ENCODE measurements around the gene ELL2.

ELL2 gene

GRCh38 chr5:95891499-95891898, 70.2 kb downstream of the ELL2 start:
- Histone ChIP-seq H3K9ac (ENCODE audit: low read depth, low read length) (no peak overlapping the region), H3K4me1 (ENCODE audit: insufficient read depth, low read length) (peaks cover 22% of the 10 kb centered on the region), H3K36me3 (ENCODE audit: insufficient read depth, low read length) (no peaks in the 10 kb centered on the region), H3K9me3 (ENCODE audit: control insufficient read depth, insufficient read depth, low read length) (no peaks in the 10 kb centered on the region)

GRCh38 chr5:95889076-95889475, 72.6 kb downstream of the ELL2 start:
- H3K36me3 ChIP-seq (ENCODE audit: insufficient read depth, low read length), result no peaks in the 10 kb centered on the region
- no peaks in the 10 kb centered on the region for H3K9me3 ChIP-seq (ENCODE audit: control insufficient read depth, insufficient read depth, low read length)
- no peaks in the 10 kb centered on the region for H3K4me1 ChIP-seq (ENCODE audit: insufficient read depth, low read length)
- H3K9ac ChIP-seq (ENCODE audit: low read depth, low read length), result no peak overlapping the region

- Histone ChIP-seq H3K36me3 (ENCODE audit: insufficient read depth, low read length) (no peaks in the 10 kb centered on the region), H3K4me1 (ENCODE audit: insufficient read depth, low read length) (no peaks in the 10 kb centered on the region), H3K9me3 (ENCODE audit: control insufficient read depth, insufficient read depth, low read length) (no peaks in the 10 kb centered on the region), H3K9ac (ENCODE audit: low read depth, low read length) (no peak overlapping the region)
Observed at GRCh38 chr5:95887977-95888376, 73.7 kb downstream of the ELL2 start.

DNA sequence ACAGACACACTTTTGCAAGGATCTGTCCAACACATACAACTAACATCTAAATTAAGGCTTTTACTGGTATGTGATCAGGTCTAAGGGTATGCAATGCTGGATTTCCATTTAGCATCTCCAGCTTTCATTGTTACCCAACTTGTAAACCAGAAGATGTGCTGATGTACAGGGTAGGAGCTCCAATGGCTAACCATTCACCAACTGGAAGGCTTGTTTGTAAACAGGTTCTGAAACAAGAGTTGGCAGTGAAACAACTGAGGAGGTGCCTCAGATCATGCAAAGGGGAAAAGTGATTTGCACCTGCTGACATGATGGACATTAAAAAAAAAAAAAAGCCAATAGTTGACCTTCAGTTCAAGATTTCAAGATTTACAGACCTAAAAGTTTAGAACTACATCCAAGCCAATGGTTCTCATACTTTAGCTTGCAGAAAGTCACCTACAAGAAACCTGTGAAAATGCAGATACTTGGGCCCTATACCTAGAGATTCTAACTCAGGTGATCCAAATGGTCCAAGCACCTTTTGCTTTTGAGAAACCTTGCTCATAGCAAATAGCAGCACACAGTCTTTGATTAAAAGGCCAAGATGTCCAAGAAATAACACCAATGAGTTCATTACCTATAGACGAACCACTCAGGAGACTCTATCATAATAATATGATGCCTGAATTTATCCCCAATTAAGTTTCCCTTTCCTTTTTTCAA, 75.2 kb downstream of the ELL2 start:
- H3K36me3 ChIP-seq (ENCODE audit: insufficient read depth, low read length), result no peaks in the 10 kb centered on the region
- no peaks in the 10 kb centered on the region for H3K4me1 ChIP-seq (ENCODE audit: insufficient read depth, low read length)
- no peaks in the 10 kb centered on the region for H3K9me3 ChIP-seq (ENCODE audit: control insufficient read depth, insufficient read depth, low read length)
- no peak overlapping the region for H3K9ac ChIP-seq (ENCODE audit: low read depth, low read length)

DNA sequence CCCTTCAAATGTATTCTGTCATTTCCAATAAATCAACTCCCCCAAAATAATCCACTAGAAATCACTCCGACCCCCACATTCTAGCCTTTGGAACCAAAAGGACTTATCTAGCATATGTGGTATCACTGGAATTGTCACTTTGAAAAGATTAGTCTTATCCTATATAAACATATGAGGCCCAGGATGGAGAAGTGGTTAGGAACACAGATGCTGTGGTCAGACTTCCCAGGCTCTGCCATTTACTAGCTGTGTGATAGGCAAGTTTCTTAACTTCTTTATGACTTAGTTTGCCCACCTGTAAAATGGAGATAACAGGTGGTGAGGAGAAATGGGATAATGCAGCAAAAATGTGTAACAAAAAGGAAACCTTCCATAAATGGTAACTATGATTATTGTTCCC, 77.1 kb downstream of the ELL2 start:
- H3K4me1 ChIP-seq (ENCODE audit: insufficient read depth, low read length), result no peaks in the 10 kb centered on the region
- no peak overlapping the region for H3K9ac ChIP-seq (ENCODE audit: low read depth, low read length)
- no peaks in the 10 kb centered on the region for H3K36me3 ChIP-seq (ENCODE audit: insufficient read depth, low read length)
- no peaks in the 10 kb centered on the region for H3K9me3 ChIP-seq (ENCODE audit: control insufficient read depth, insufficient read depth, low read length)

GRCh38 chr5:95884017-95884325, 77.7 kb downstream of the ELL2 start:
- H3K9ac ChIP-seq (ENCODE audit: low read depth, low read length), result no peak overlapping the region
- H3K9me3 ChIP-seq (ENCODE audit: control insufficient read depth, insufficient read depth, low read length), result no peaks in the 10 kb centered on the region
- no peaks in the 10 kb centered on the region for H3K4me1 ChIP-seq (ENCODE audit: insufficient read depth, low read length)
- no peaks in the 10 kb centered on the region for H3K36me3 ChIP-seq (ENCODE audit: insufficient read depth, low read length)

DNA sequence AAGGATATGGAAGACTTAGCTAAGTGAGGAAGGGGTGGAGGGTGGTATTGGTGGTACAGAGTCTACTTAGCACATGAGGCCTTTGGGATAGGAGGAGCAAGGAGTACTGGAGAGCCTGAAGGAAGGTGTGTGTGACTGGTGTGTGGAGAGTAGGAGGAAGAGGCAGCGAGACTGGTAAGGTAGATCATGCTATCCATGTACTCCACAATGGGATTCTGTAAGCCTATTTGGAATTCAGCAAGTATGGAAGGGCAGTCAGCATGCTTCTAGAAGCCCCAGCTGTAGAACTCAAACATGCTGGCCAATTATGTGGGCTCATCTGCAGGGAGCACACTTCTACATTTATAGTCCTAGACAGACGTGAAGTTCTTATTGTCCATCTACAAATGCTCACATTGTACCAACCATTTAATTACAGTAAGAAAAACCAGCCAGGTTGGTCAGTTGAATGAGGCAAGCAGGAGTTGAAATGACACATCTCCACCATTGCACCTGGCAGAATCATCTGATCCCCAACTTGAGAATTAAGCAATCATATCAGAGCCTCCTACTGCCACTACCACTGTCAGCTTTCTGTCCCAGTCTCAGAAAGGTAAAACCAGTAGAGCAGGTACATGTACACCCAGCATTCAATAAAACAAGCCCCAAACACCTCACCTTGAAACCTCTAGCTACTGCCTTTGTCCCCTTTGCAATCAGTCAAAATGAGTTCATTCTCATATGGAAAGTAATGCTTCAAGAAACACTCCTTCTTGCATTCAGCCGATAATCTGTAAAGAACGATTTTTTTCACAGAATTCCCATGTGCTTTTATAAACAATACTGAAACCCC, 78.2 kb downstream of the ELL2 start:
- Histone ChIP-seq H3K36me3 (ENCODE audit: insufficient read depth, low read length) (no peaks in the 10 kb centered on the region), H3K9ac (ENCODE audit: low read depth, low read length) (no peak overlapping the region), H3K9me3 (ENCODE audit: control insufficient read depth, insufficient read depth, low read length) (no peaks in the 10 kb centered on the region), H3K4me1 (ENCODE audit: insufficient read depth, low read length) (no peaks in the 10 kb centered on the region)

- no peaks in the 10 kb centered on the region for H3K4me1 ChIP-seq (ENCODE audit: insufficient read depth, low read length)
- no peak overlapping the region for H3K9ac ChIP-seq (ENCODE audit: low read depth, low read length)
- no peaks in the 10 kb centered on the region for H3K9me3 ChIP-seq (ENCODE audit: control insufficient read depth, insufficient read depth, low read length)
- H3K36me3 ChIP-seq (ENCODE audit: insufficient read depth, low read length), result no peaks in the 10 kb centered on the region
Observed at GRCh38 chr5:95881833-95882232, 79.8 kb downstream of the ELL2 start.

DNA sequence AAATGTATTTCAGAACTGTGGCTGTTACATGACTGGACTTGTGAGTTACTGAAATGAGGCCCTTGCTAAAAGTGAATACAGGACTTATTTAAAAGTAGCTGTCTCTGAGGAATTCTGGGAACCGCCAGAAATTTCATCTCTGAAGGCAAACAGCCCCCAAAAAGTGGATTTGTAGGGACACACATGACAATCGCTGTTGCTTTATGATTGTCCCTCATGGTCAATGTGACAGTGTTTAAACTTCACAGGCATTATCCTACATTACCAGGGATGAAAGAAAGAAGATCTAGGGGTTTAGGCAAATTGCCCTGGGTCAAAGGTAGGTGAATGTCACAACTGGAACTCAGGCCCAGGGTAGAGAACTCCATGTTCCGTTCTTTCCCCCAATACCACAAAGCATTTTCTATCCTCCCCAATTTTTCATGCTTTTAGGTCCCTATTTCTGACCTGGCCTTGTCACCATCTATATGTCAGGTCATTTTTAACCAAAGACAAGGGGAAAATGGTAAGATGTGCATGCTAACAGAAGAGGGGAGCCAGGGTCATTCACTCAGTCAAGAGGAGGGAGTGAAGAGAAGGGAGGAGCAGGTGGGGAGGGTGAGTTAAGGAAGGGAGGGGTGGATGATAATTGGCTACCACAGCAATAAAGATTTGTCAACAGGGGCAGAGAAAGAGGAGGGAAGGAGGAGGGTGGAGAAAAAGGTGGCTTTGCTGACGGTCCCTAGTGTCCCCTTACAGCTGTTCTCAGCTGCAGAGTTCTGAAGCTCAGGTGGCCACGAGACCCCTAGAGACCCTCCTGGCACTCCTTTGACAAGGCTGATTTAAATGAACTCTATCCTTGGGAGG, 81.3 kb downstream of the ELL2 start:
- no peak overlapping the region for H3K9ac ChIP-seq (ENCODE audit: low read depth, low read length)
- no peaks in the 10 kb centered on the region for H3K36me3 ChIP-seq (ENCODE audit: insufficient read depth, low read length)
- H3K4me1 ChIP-seq (ENCODE audit: insufficient read depth, low read length), result no peaks in the 10 kb centered on the region
- no peaks in the 10 kb centered on the region for H3K9me3 ChIP-seq (ENCODE audit: control insufficient read depth, insufficient read depth, low read length)

GRCh38 chr5:95879661-95880060, 82.0 kb downstream of the ELL2 start:
- Histone ChIP-seq H3K9ac (ENCODE audit: low read depth, low read length) (no peak overlapping the region), H3K4me1 (ENCODE audit: insufficient read depth, low read length) (no peaks in the 10 kb centered on the region), H3K9me3 (ENCODE audit: control insufficient read depth, insufficient read depth, low read length) (no peaks in the 10 kb centered on the region), H3K36me3 (ENCODE audit: insufficient read depth, low read length) (no peaks in the 10 kb centered on the region)

- Histone ChIP-seq H3K9ac (ENCODE audit: low read depth, low read length) (no peak overlapping the region), H3K4me1 (ENCODE audit: insufficient read depth, low read length) (no peaks in the 10 kb centered on the region), H3K36me3 (ENCODE audit: insufficient read depth, low read length) (no peaks in the 10 kb centered on the region), H3K9me3 (ENCODE audit: control insufficient read depth, insufficient read depth, low read length) (no peaks in the 10 kb centered on the region)
Observed at GRCh38 chr5:95878417-95879323, 83.0 kb downstream of the ELL2 start.

GRCh38 chr5:95876782-95877181, 84.9 kb downstream of the ELL2 start:
- Histone ChIP-seq H3K4me1 (ENCODE audit: insufficient read depth, low read length) (no peaks in the 10 kb centered on the region), H3K9me3 (ENCODE audit: control insufficient read depth, insufficient read depth, low read length) (no peaks in the 10 kb centered on the region), H3K36me3 (ENCODE audit: insufficient read depth, low read length) (no peaks in the 10 kb centered on the region), H3K9ac (ENCODE audit: low read depth, low read length) (no peak overlapping the region)

GRCh38 chr5:95874246-95874645, 87.4 kb downstream of the ELL2 start:
- no peak overlapping the region for H3K9ac ChIP-seq (ENCODE audit: low read depth, low read length)

DNA sequence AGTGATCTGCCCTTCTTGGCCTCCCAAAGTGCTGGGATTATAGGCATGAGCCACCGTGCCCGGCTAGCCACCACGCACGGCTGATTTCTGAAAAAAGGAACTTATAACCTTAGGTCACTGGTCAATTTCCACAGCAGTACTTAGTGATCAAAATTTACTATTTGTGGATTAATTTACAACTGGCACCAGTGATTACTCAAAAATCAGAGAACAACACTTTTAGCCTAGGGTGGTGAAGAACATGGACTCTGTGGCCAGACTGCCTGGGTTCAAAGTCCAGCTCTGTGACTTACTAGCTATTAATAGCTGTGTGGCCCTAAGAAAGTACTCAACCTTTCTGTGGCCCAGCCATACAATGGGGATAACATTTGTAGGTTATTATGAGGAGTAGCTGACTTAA, 88.3 kb downstream of the ELL2 start:
- Histone ChIP-seq H3K4me1 (ENCODE audit: insufficient read depth, low read length) (no peaks in the 10 kb centered on the region), H3K9ac (ENCODE audit: low read depth, low read length) (no peak overlapping the region), H3K36me3 (ENCODE audit: insufficient read depth, low read length) (no peaks in the 10 kb centered on the region), H3K9me3 (ENCODE audit: control insufficient read depth, insufficient read depth, low read length) (no peaks in the 10 kb centered on the region)

More at GRCh38 chr5:95874246-95874645, 87.4 kb downstream of the ELL2 start:
- no peaks in the 10 kb centered on the region for H3K36me3 ChIP-seq (ENCODE audit: insufficient read depth, low read length)
- no peaks in the 10 kb centered on the region for H3K4me1 ChIP-seq (ENCODE audit: insufficient read depth, low read length)
- no peaks in the 10 kb centered on the region for H3K9me3 ChIP-seq (ENCODE audit: control insufficient read depth, insufficient read depth, low read length)

Measured in ES-I3 (cell line).